ENCODE data around the gene TEKT3. TPM values are rescaled to one million over a fixed set of nuclear protein-coding genes. Genes with fewer than 3 reads are reported as not detected.

Gene TEKT3
- total and polyA plus RNA-seq, 4 donors: 1.9 to 3.0 (median 2.5) TPM; not detected in 1

GRCh38 chr17:15319452-15320010 lies 21.9 kb downstream of the TEKT3 start:
- no peak for ATAC-seq (ENCODE audit: low FRiP score)
- 61 to 70% methylated on average over 5 of the region's 5 CpGs for WGBS, 2 donors
- no peak for DNase-seq
- H3K9me3 ChIP-seq (ENCODE audit: control insufficient read depth, low read length): no peaks in the 10 kb centered on the region
- no peaks in the 10 kb centered on the region for H3K27me3 ChIP-seq (ENCODE audit: control insufficient read depth in 1 of 2, insufficient read depth in 2 of 2, low read length in 1 of 2)
- H3K4me3 ChIP-seq (ENCODE audit: low read length in 2 of 2): no peak overlapping the region
- intact Hi-C loops (cut with DNase I): no loop called here
- no peaks in the 10 kb centered on the region for H3K36me3 ChIP-seq (ENCODE audit: control insufficient read depth in 1 of 2, insufficient read depth in 2 of 2, low read length in 1 of 2)
- no peak overlapping the region for H3K27ac ChIP-seq (ENCODE audit: low read depth in 1 of 2, low read length in 2 of 2)
- no peaks in the 10 kb centered on the region for H3K4me1 ChIP-seq (ENCODE audit: control insufficient read depth in 1 of 2, insufficient read depth in 2 of 2, low read length in 2 of 2)

- Histone ChIP-seq H3K4me3 (ENCODE audit: low read length in 2 of 2) (no peak overlapping the region), H3K27me3 (ENCODE audit: control insufficient read depth in 1 of 2, insufficient read depth in 2 of 2, low read length in 1 of 2) (no peaks in the 10 kb centered on the region), H3K27ac (ENCODE audit: low read depth in 1 of 2, low read length in 2 of 2) (no peak overlapping the region), H3K4me1 (ENCODE audit: control insufficient read depth in 1 of 2, insufficient read depth in 2 of 2, low read length in 2 of 2) (no peaks in the 10 kb centered on the region), H3K36me3 (ENCODE audit: control insufficient read depth in 1 of 2, insufficient read depth in 2 of 2, low read length in 1 of 2) (no peaks in the 10 kb centered on the region), H3K9me3 (ENCODE audit: control insufficient read depth, low read length) (no peaks in the 10 kb centered on the region)
- no peak for ATAC-seq (ENCODE audit: low FRiP score)
- no peak for DNase-seq
- 67 to 77% methylated on average over 5 of the region's 5 CpGs for WGBS, 2 donors
- intact Hi-C loops (cut with DNase I): no loop called here
These were observed 29.4 kb downstream of the TEKT3 start for GRCh38 chr17:15311996-15312395.

- ATAC-seq (ENCODE audit: low FRiP score): no peak
- DNase-seq: no peak
- intact Hi-C loops (cut with DNase I): no loop called here
- Histone ChIP-seq H3K27ac (ENCODE audit: low read depth in 1 of 2, low read length in 2 of 2) (no peak overlapping the region), H3K4me3 (ENCODE audit: low read length in 2 of 2) (no peak overlapping the region), H3K27me3 (ENCODE audit: control insufficient read depth in 1 of 2, insufficient read depth in 2 of 2, low read length in 1 of 2) (no peaks in the 10 kb centered on the region), H3K4me1 (ENCODE audit: control insufficient read depth in 1 of 2, insufficient read depth in 2 of 2, low read length in 2 of 2) (no peaks in the 10 kb centered on the region), H3K36me3 (ENCODE audit: control insufficient read depth in 1 of 2, insufficient read depth in 2 of 2, low read length in 1 of 2) (no peaks in the 10 kb centered on the region), H3K9me3 (ENCODE audit: control insufficient read depth, low read length) (no peaks in the 10 kb centered on the region)
- WGBS, 2 donors: 67 to 73% methylated on average over 3 of the region's 3 CpGs
These were observed 31.6 kb downstream of the TEKT3 start for GRCh38 chr17:15309793-15310192.

- no peaks in the 10 kb centered on the region for H3K9me3 ChIP-seq (ENCODE audit: control insufficient read depth, low read length)
- no peak overlapping the region for H3K27ac ChIP-seq (ENCODE audit: low read depth in 1 of 2, low read length in 2 of 2)
- no peaks in the 10 kb centered on the region for H3K27me3 ChIP-seq (ENCODE audit: control insufficient read depth in 1 of 2, insufficient read depth in 2 of 2, low read length in 1 of 2)
- no peak overlapping the region for H3K4me3 ChIP-seq (ENCODE audit: low read length in 2 of 2)
- H3K36me3 ChIP-seq (ENCODE audit: control insufficient read depth in 1 of 2, insufficient read depth in 2 of 2, low read length in 1 of 2): no peaks in the 10 kb centered on the region
- no peaks in the 10 kb centered on the region for H3K4me1 ChIP-seq (ENCODE audit: control insufficient read depth in 1 of 2, insufficient read depth in 2 of 2, low read length in 2 of 2)
- no peak for DNase-seq
- intact Hi-C loops (cut with DNase I): no loop called here
- 60 to 74% methylated on average over 3 of the region's 3 CpGs for WGBS, 2 donors
- no peak for ATAC-seq (ENCODE audit: low FRiP score)
These were observed 32.2 kb downstream of the TEKT3 start for GRCh38 chr17:15309236-15309635.

- intact Hi-C loops (cut with DNase I): no loop called here
- DNase-seq (no peak), ATAC-seq (ENCODE audit: low FRiP score) (no peak)
- Histone ChIP-seq H3K27me3 (ENCODE audit: control insufficient read depth in 1 of 2, insufficient read depth in 2 of 2, low read length in 1 of 2) (no peaks in the 10 kb centered on the region), H3K9me3 (ENCODE audit: control insufficient read depth, low read length) (no peaks in the 10 kb centered on the region), H3K4me3 (ENCODE audit: low read length in 2 of 2) (no peak overlapping the region), H3K27ac (ENCODE audit: low read depth in 1 of 2, low read length in 2 of 2) (no peak overlapping the region), H3K36me3 (ENCODE audit: control insufficient read depth in 1 of 2, insufficient read depth in 2 of 2, low read length in 1 of 2) (no peaks in the 10 kb centered on the region), H3K4me1 (ENCODE audit: control insufficient read depth in 1 of 2, insufficient read depth in 2 of 2, low read length in 2 of 2) (no peaks in the 10 kb centered on the region)
- 92 to 94% methylated on average over 7 of the region's 7 CpGs for WGBS, 2 donors
These were observed 32.6 kb downstream of the TEKT3 start for GRCh38 chr17:15308758-15309157.

- no peaks in the 10 kb centered on the region for H3K36me3 ChIP-seq (ENCODE audit: control insufficient read depth in 1 of 2, insufficient read depth in 2 of 2, low read length in 1 of 2)
- H3K9me3 ChIP-seq (ENCODE audit: control insufficient read depth, low read length): no peaks in the 10 kb centered on the region
- H3K27ac ChIP-seq (ENCODE audit: low read depth in 1 of 2, low read length in 2 of 2): no peak overlapping the region
- ATAC-seq (ENCODE audit: low FRiP score) (no peak), DNase-seq (no peak)
- no peak overlapping the region for H3K4me3 ChIP-seq (ENCODE audit: low read length in 2 of 2)
- H3K4me1 ChIP-seq (ENCODE audit: control insufficient read depth in 1 of 2, insufficient read depth in 2 of 2, low read length in 2 of 2): no peaks in the 10 kb centered on the region
- H3K27me3 ChIP-seq (ENCODE audit: control insufficient read depth in 1 of 2, insufficient read depth in 2 of 2, low read length in 1 of 2): no peaks in the 10 kb centered on the region
- intact Hi-C loops (cut with DNase I): no loop called here
- 71% methylated on average over 4 of the region's 4 CpGs for WGBS, 2 donors
These were observed 33.7 kb downstream of the TEKT3 start for GRCh38 chr17:15307710-15308111.

- H3K27me3 ChIP-seq (ENCODE audit: control insufficient read depth in 1 of 2, insufficient read depth in 2 of 2, low read length in 1 of 2): peaks cover 0 to 3% of the 10 kb centered on the region in 2 donors
- peaks cover 2% of the 10 kb centered on the region for H3K9me3 ChIP-seq (ENCODE audit: control insufficient read depth, low read length)
- peaks cover 0 to 2% of the 10 kb centered on the region in 2 donors for H3K4me1 ChIP-seq (ENCODE audit: control insufficient read depth in 1 of 2, insufficient read depth in 2 of 2, low read length in 2 of 2)
- H3K36me3 ChIP-seq (ENCODE audit: control insufficient read depth in 1 of 2, insufficient read depth in 2 of 2, low read length in 1 of 2): no peaks in the 10 kb centered on the region
- no peak for DNase-seq
- H3K4me3 ChIP-seq (ENCODE audit: low read length in 2 of 2): no peak overlapping the region
- WGBS, 2 donors: 90 to 95% methylated on average over 14 of the region's 14 CpGs
- ATAC-seq (ENCODE audit: low FRiP score): no peak
- no peak overlapping the region for H3K27ac ChIP-seq (ENCODE audit: low read depth in 1 of 2, low read length in 2 of 2)
- intact Hi-C loops (cut with DNase I): no loop called here
These were observed 37.5 kb downstream of the TEKT3 start for GRCh38 chr17:15303851-15304250.

GRCh38 chr17:15303268-15303667 lies 38.1 kb downstream of the TEKT3 start:
- intact Hi-C loops (cut with DNase I): no loop called here
- Histone ChIP-seq H3K4me3 (ENCODE audit: low read length in 2 of 2) (no peak overlapping the region), H3K4me1 (ENCODE audit: control insufficient read depth in 1 of 2, insufficient read depth in 2 of 2, low read length in 2 of 2) (peaks cover 0 to 2% of the 10 kb centered on the region in 2 donors), H3K27me3 (ENCODE audit: control insufficient read depth in 1 of 2, insufficient read depth in 2 of 2, low read length in 1 of 2) (peaks cover 0 to 3% of the 10 kb centered on the region in 2 donors), H3K9me3 (ENCODE audit: control insufficient read depth, low read length) (peaks cover 2% of the 10 kb centered on the region), H3K27ac (ENCODE audit: low read depth in 1 of 2, low read length in 2 of 2) (no peak overlapping the region), H3K36me3 (ENCODE audit: control insufficient read depth in 1 of 2, insufficient read depth in 2 of 2, low read length in 1 of 2) (no peaks in the 10 kb centered on the region)
- ATAC-seq (ENCODE audit: low FRiP score) (no peak), DNase-seq (no peak)
- WGBS, 2 donors: 21 to 42% methylated on average over 3 of the region's 3 CpGs

- peaks cover 0 to 2% of the 10 kb centered on the region in 2 donors for H3K4me1 ChIP-seq (ENCODE audit: control insufficient read depth in 1 of 2, insufficient read depth in 2 of 2, low read length in 2 of 2)
- intact Hi-C loops (cut with DNase I): no loop called here
- 85 to 89% methylated on average over 6 of the region's 6 CpGs for WGBS, 2 donors
- H3K27me3 ChIP-seq (ENCODE audit: control insufficient read depth in 1 of 2, insufficient read depth in 2 of 2, low read length in 1 of 2): peaks cover 0 to 3% of the 10 kb centered on the region in 2 donors
- no peak overlapping the region for H3K27ac ChIP-seq (ENCODE audit: low read depth in 1 of 2, low read length in 2 of 2)
- no peak overlapping the region for H3K4me3 ChIP-seq (ENCODE audit: low read length in 2 of 2)
- H3K9me3 ChIP-seq (ENCODE audit: control insufficient read depth, low read length): peaks cover 3% of the 10 kb centered on the region
- no peaks in the 10 kb centered on the region for H3K36me3 ChIP-seq (ENCODE audit: control insufficient read depth in 1 of 2, insufficient read depth in 2 of 2, low read length in 1 of 2)
- DNase-seq (no peak), ATAC-seq (ENCODE audit: low FRiP score) (no peak)
These were observed 39.6 kb downstream of the TEKT3 start for GRCh38 chr17:15301845-15302244.
